ENCODE measurements around the gene TDP2. TPM values are rescaled to one million over a fixed set of nuclear protein-coding genes. Genes with fewer than 3 reads are reported as not detected.

TDP2 gene
- total RNA-seq (2014; rRNA removed; shearing (Covaris generic)) = 22.5 and 27.2 TPM in 2 replicates
- total RNA-seq (2022) = 39.4 and 39.6 TPM in 2 replicates
- Bru-seq, nascent RNA = percentile 87 among the genes with signal in this experiment
- BruChase-seq, experiment 1, labeled RNA remaining after a 6-hour chase = percentile 80 among the genes with signal in this experiment
- BruChase-seq, experiment 2, labeled RNA remaining after a 2-hour chase = percentile 89 among the genes with signal in this experiment
- long read RNA-seq, transcript TDP2-202 (7 exons, 2,071 nt) = major isoform, 27 of 45 reads
- long read RNA-seq, partial matches to known transcripts = 5 of 45 reads
- long read RNA-seq, other reads (novel, unspliced or antisense) = 11 of 45 reads

GRCh38 chr6:24666641-24667377 lies at the start of gene TDP2, which contains the start of gene ACOT13:
Gene TDP2 (minus strand): TSS chr6:24666899. CDS start chr6:24666862, 37 bp downstream.
Gene ACOT13 (plus strand): TSS chr6:24667077. CDS start chr6:24667264, 187 bp downstream.
- Histone ChIP-seq H3K27ac (ENCODE audit: low read depth, low read length, poor library complexity, severe bottlenecking) (peak within 1 kb of the TSS; percentile 82), H3K4me2 (ENCODE audit: low read length) (peak within 1 kb of the TSS; percentile 89), H3K79me2 (ENCODE audit: insufficient read depth, low read depth, low read length) (peaks cover 29% of the 10 kb centered on the region), H3K9me3 (ENCODE audit: low read length) (peaks cover 17% of the 10 kb centered on the region; the same call in 1 of the 2 replicates), H3K9me2 (ENCODE audit: insufficient read depth, low read length) (no peaks in the 10 kb centered on the region), H4K20me1 (ENCODE audit: insufficient read depth, low read length) (peaks cover 12% of the 10 kb centered on the region; the same call in 1 of the 2 replicates), H3K4me3 (ENCODE audit: low read depth, low read length, poor library complexity, severe bottlenecking) (peak within 1 kb of the TSS; percentile 98), H3K4me1 (ENCODE audit: insufficient read depth, low read length, poor library complexity, severe bottlenecking) (peaks cover 25% of the 10 kb centered on the region), H3K36me3 (ENCODE audit: insufficient read depth, low read length) (peaks cover 38% of the 10 kb centered on the region), H2AFZ (ENCODE audit: low read length) (peak within 1 kb of the TSS; percentile 99)
- BruUV-seq (replicated peaks) = no TSS peak
- ChIA-PET CTCF (ENCODE audit: unreplicated experiment) (no interaction called here), POLR2A (interaction anchor here (0.9 to 1.4 kb wide), 4 partner anchors 12 to 144 kb away, joined by 3 to 5 read pairs (median 4); no protein-coding TSS in a partner anchor)
- TF ChIP-seq EZH2phosphoT487 (IDR thresholded peaks at IDR 0.05; ENCODE audit: borderline replicate concordance, low read depth, low read length) = no peak
- TF ChIP-seq, protein P1, sequence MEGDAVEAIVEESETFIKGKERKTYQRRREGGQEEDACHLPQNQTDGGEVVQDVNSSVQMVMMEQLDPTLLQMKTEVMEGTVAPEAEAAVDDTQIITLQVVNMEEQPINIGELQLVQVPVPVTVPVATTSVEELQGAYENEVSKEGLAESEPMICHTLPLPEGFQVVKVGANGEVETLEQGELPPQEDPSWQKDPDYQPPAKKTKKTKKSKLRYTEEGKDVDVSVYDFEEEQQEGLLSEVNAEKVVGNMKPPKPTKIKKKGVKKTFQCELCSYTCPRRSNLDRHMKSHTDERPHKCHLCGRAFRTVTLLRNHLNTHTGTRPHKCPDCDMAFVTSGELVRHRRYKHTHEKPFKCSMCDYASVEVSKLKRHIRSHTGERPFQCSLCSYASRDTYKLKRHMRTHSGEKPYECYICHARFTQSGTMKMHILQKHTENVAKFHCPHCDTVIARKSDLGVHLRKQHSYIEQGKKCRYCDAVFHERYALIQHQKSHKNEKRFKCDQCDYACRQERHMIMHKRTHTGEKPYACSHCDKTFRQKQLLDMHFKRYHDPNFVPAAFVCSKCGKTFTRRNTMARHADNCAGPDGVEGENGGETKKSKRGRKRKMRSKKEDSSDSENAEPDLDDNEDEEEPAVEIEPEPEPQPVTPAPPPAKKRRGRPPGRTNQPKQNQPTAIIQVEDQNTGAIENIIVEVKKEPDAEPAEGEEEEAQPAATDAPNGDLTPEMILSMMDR (conservative IDR thresholded peaks at IDR 0.05; ENCODE audit: low read length) = peak; percentile 70
- intact Hi-C loops (cut with micrococcal nuclease; ENCODE audit: unreplicated experiment) = loop anchor here (1.0 to 2.0 kb wide), 3 partner anchors 54 to 172 kb away; no protein-coding TSS in a partner anchor
- peak; percentile 98 for DNase-seq (ENCODE audit: low spot score)

DNA sequence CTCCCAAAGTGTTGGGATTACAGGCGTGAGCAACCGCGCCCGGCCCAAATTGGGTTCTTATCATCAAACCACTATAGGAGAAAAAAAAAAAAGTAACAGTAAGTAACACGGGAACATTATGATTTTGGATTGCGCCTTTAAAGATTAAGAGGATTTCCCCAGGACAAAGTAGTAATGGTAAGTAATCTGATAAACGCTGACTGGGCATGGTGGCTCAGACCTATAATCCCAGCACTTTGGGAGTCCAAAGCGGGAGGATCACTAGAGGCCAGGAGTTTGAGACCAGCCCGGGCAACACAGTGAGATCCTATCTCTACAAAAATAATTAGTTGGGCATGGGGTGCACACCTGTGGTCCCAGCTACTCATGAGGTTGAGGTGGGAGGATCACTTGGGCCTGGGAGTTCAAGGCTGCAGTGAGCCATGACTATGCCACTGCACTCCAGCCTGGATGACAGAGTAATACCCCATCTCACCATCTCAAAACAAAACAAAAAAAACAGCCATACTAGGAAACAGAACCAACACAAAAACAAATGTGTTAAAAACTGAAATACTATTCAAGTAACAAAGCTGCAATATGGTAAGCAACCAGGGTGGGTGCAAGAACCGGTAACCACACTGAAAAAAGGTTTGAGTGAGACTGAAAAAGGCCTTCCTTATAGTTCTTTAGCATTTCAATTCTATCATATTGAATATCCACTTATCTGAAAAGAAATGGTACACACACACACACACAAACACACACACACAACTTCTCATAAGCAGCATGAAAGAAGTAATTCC lies 44.0 kb upstream of the TDP2 start:
- peaks cover 54% of the 10 kb centered on the region for H3K79me2 ChIP-seq (ENCODE audit: insufficient read depth, low read depth, low read length)
- no peak overlapping the region for H3K4me3 ChIP-seq (ENCODE audit: low read depth, low read length, poor library complexity, severe bottlenecking)
- BruUV-seq (replicated peaks) = no TSS peak
- no peak overlapping the region for H3K4me2 ChIP-seq (ENCODE audit: low read length)
- H4K20me1 ChIP-seq (ENCODE audit: insufficient read depth, low read length) = peaks cover 26% of the 10 kb centered on the region; the same call in 1 of the 2 replicates
- no peak for TF ChIP-seq EZH2phosphoT487 (IDR thresholded peaks at IDR 0.05; ENCODE audit: borderline replicate concordance, low read depth, low read length)
- TF ChIP-seq, protein P1 (conservative IDR thresholded peaks at IDR 0.05; ENCODE audit: low read length) = no peak
- CTCF ChIA-PET (ENCODE audit: unreplicated experiment) = no interaction called here
- H3K4me1 ChIP-seq (ENCODE audit: insufficient read depth, low read length, poor library complexity, severe bottlenecking) = no peaks in the 10 kb centered on the region
- intact Hi-C loops (cut with micrococcal nuclease; ENCODE audit: unreplicated experiment) = no loop called here
- no peak overlapping the region for H2AFZ ChIP-seq (ENCODE audit: low read length)
- POLR2A ChIA-PET = interaction anchor here (0.6 to 1.8 kb wide), 3 partner anchors 8 to 188 kb away, joined by 5 to 6 read pairs (median 5); partner anchors contain the start of gene C6orf62
- H3K27ac ChIP-seq (ENCODE audit: low read depth, low read length, poor library complexity, severe bottlenecking) = no peak overlapping the region
- no peak for DNase-seq (ENCODE audit: low spot score)
- H3K9me2 ChIP-seq (ENCODE audit: insufficient read depth, low read length) = no peaks in the 10 kb centered on the region
- peaks cover 100% of the 10 kb centered on the region for H3K36me3 ChIP-seq (ENCODE audit: insufficient read depth, low read length)
- no peaks in the 10 kb centered on the region for H3K9me3 ChIP-seq (ENCODE audit: low read length)

All from OCI-LY7 (cell line).